Activated naive CD4-positive, alpha-beta T cell treated with anti-CD3 and anti-CD28 coated beads, Interleukin-2, amount 50 U/mL, for 72 hours (primary cell): ENCODE data around the gene MLXIP. TPM values are rescaled to one million over a fixed set of nuclear protein-coding genes. Genes with fewer than 3 reads are reported as not detected.

Experiments
- ATAC-seq, 2 donors: fragments of 150-1000 bp; cut with Tn5 transposase; 2 replicates each; pipeline ENCODE4 v1.10.0; 2021; ENCODE audit warnings: mild to moderate bottlenecking in 2 of 2, moderate library complexity in 2 of 2
- DNase-seq, 2 donors: peaks; one replicate each; pipeline ENCODE4 v3.0.0; 2021 to 2022; ENCODE audit warnings: low spot score in 2 of 2
- H3K27ac Mint-ChIP-seq, 2 donors: one replicate each; pipeline ENCODE4 v1.8.0; 2022; ENCODE audit warnings: mild to moderate bottlenecking in 2 of 2, mixed read lengths in 2 of 2
- H3K36me3 Mint-ChIP-seq, 2 donors: one replicate each; pipeline ENCODE4 v1.8.0; 2022; ENCODE audit warnings: mixed read lengths in 2 of 2
- H3K9me3 Mint-ChIP-seq, 2 donors: one replicate each; pipeline ENCODE4 v1.8.0; 2022; ENCODE audit warnings: mixed read lengths in 2 of 2
- total RNA-seq, 2 donors: library from RNA; stranded (reverse); gene quantifications; one replicate each; pipeline ENCODE4 v1.2.3, GENCODE V29; 2022

MLXIP gene
- total RNA-seq, 2 donors from 2014 or later: 34.9 to 36.0 TPM

DNA sequence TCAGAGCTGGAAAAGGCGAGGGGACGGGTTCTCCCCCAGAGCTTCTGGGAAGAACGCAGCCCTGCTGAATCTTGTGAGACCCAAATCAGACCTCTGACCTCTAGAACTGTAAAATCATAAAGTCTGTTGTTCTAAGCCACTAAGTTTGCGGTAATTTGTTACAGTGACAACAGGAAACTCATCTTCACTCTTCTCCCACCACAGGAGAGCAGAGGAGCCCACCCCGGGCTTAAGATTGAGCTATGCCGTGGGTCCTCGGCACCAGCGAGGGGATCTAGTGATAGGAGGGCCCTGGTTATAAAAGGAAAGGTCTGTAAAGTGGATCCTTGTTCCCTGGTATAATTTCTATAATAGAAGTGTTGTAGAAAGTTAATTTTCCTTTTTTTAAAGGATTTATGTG is 7.6 kb downstream of the MLXIP start:
- ATAC-seq (no peak), DNase-seq (no peak)
- Mint-ChIP-seq H3K27ac (peak overlapping the region in 1 of 2 donors; percentile 48), H3K36me3 (peaks cover 14 to 23% of the 10 kb centered on the region in 2 donors), H3K9me3 (no peaks in the 10 kb centered on the region)

DNA sequence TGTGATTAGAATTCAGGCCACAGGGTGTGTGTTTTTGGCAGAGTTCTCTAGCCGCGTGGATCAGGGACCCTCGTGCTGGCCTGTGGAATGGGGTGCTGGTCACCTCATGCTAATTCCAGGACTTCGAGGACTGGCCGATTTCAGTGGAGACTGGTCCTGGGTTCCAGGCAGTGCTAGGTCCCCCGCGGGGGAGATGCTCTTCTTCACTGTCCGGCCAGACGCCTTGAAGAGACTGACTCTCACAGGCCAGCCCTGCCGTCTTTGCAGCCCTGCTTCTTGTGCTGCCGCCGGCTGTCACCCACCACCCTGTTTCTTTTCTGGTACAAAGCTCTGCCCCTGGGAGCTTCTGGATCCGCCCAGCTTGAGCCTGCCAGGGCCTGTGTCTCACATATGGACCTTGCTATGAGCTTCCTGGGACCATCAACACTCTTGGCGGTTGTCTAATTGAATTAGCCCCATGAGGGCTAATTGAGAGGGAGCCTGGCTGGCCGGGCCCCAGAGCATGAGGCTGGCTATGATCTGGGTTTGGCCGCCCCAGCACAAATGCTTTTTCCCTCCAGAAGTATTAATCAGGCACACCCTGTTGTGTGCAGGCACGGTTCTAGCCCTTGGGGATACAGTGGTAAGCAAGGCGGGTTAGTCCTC is 8.2 kb downstream of the MLXIP start:
- no peak for DNase-seq
- ATAC-seq: no peak
- no peaks in the 10 kb centered on the region for H3K9me3 Mint-ChIP-seq
- peaks cover 14 to 23% of the 10 kb centered on the region in 2 donors for H3K36me3 Mint-ChIP-seq
- peak overlapping the region in 1 of 2 donors; percentile 12 for H3K27ac Mint-ChIP-seq

DNA sequence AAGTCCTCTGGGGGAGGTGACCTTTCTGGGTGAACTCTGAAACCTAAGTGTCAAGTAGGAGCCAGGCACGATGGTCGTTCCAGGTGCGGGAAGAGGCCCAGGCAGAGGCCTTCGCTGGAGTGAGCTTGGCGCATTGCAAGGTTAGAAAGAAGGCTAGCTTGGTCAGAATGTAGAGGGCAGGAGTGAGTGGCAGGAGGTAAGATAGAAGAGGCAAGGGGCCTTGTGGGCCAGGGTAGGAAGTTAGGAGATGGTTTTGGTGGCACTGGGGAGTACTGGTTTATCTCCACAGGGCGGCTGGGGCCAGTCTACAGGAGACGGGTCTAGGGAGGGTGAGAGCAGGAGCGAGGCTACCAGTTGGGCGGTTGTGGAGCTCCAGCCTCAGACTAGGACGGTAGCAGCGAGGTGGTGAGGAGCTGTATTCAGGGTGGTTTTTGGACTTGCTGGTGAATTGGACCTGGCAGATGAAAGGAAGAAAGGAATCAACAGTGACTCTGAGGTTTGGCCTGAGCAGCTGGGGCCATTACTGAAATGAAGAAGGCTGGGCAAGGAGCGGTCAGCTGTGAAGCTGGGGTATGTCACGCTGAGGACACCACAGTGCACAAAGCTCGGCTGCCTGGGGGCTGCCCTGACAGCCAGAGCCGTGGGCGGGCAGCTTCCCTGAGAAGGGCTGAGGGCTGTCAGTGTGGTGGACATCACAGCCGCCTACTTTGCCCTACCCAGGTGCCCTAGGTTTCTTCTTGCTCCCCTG is 9.0 kb downstream of the MLXIP start:
- no peak for DNase-seq
- Mint-ChIP-seq H3K9me3 (no peaks in the 10 kb centered on the region), H3K36me3 (peaks cover 14 to 23% of the 10 kb centered on the region in 2 donors), H3K27ac (no peak overlapping the region)
- no peak for ATAC-seq

DNA sequence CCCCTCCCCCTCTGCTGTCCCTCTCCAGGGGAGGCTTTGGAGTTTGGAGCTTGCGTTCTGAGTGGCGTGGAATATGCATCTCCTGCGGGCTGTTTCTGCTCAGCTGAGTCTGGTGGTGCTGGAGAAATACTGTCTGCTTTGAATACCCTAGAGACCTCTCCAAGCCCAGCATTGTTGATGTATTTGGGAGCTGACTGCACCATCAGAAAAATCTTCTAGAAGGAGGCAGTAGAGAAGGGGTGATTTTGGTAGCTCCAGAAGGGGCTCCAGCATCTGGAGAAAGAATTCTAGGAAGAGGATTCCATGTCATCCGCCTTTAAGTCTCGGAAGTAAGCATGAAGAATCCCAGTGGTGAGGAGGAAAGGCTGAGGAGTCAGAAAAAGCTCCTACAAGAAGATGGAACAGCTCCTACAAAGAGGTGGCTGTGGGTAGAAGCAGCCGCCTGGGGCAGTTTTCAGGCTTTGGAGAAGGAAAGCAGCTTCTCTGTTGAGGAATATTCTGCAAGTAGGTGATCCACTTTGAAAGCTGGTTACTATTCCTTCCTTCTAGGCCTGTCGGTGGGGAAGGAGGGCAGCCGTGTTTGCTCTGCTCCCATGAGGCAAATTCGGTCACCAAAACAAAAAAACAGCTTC is 9.7 kb downstream of the MLXIP start:
- ATAC-seq (no peak), DNase-seq (no peak)
- no peaks in the 10 kb centered on the region for H3K9me3 Mint-ChIP-seq
- H3K36me3 Mint-ChIP-seq: peaks cover 14 to 23% of the 10 kb centered on the region in 2 donors
- peak overlapping the region in 1 of 2 donors; percentile 89 for H3K27ac Mint-ChIP-seq

DNA sequence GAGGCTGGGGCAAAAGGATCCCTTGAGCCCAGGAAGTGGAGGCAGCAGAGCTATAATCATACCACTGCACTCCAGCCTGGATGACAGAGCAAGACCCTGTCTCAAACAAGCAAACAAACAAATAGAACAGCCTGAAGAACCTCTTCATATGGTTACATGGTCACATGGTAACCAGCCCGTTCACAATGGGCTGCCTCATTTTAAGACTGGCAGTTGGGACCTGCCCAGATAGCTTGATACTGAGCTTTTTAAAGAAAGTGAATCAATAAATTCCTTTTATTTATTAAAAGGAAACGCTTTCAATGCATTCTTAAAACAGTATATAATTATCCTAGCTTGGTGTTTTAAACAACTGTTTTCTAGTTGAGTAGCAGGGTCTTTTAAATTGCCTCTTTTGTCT is 10.5 kb downstream of the MLXIP start:
- Mint-ChIP-seq H3K27ac (no peak overlapping the region), H3K9me3 (no peaks in the 10 kb centered on the region), H3K36me3 (peaks cover 7 to 17% of the 10 kb centered on the region in 2 donors)
- DNase-seq: no peak
- no peak for ATAC-seq

DNA sequence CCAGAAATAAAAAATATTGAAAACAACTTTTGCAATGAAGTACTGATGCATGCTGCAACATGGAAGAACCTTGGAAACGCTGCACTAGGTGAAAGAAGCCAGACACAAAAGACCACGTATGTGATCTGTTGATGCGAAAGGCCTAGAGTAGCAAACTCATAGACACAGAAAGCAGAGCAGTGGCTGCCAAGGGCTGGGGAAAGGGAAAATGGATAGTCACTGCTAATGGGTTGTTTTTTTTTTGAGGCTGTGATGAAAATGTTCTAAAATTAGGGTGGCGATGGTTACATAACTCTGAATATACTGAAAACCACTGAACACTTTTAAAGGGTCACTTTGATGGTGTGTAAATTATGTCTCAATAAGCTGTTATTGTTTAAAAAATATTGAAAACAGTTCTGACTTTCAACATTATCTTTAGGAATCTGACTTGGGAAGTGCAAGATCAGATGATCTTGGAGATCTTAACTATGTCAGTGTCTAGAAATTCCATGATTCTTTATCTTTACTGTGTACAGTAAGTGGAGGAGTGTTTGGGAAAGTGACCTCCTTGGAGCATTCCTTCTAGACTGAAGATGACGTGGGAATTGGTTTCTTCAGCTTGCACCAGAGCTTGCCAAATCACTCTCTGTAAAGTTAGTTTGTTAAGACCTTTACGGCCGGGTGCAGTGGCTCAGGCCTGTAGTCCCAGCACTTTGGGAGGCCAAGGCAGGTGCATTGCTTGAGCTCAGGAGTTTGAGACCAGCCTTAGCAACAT is 12.4 kb downstream of the MLXIP start:
- Mint-ChIP-seq H3K9me3 (no peaks in the 10 kb centered on the region), H3K27ac (peak overlapping the region in 1 of 2 donors; percentile 25), H3K36me3 (peaks cover 0 to 5% of the 10 kb centered on the region in 2 donors)
- ATAC-seq: no peak
- no peak for DNase-seq

DNA sequence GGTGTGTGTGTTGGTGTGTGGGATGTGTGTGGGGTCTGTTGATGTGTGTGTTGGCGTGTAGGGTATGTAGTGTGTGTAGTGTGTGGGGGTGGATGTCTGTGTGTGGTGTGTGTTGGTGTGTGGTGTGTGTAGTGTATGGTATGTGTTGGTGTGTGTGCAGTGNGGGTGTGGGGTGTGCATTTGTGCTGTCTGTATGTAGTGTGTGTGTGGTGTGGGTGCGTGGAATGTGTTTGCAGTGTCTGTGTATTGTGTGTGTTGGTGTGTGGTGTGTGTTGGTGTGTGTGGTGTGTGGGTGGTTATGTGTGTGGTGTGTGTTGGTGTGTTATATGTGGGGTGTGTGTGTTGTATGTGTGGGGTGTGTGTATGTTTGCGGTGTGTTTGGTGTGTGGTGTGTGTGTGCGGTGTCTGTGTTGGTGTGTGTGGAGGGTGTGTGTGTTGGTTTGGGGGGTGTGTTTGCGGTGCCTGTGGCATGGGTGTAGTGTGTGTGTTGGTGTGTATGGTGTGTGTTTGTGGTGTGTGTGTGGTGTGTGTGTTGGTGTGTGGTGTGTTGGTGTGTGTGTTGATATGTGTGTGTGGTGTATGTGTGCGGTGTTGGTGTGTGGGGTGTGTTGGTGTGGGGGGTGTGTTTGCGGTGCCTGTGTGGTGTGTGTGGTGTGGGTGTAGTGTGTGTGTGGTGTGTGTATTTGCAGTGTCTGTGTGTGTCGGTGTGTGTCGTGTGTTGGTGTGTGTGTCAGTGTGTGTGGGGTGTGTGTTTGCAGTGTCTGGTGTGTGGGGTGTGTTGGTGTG is 14.7 kb downstream of the MLXIP start:
- ATAC-seq (no peak), DNase-seq (no peak)
- no peak overlapping the region for H3K27ac Mint-ChIP-seq
- H3K36me3 Mint-ChIP-seq: no peaks in the 10 kb centered on the region
- no peaks in the 10 kb centered on the region for H3K9me3 Mint-ChIP-seq

DNA sequence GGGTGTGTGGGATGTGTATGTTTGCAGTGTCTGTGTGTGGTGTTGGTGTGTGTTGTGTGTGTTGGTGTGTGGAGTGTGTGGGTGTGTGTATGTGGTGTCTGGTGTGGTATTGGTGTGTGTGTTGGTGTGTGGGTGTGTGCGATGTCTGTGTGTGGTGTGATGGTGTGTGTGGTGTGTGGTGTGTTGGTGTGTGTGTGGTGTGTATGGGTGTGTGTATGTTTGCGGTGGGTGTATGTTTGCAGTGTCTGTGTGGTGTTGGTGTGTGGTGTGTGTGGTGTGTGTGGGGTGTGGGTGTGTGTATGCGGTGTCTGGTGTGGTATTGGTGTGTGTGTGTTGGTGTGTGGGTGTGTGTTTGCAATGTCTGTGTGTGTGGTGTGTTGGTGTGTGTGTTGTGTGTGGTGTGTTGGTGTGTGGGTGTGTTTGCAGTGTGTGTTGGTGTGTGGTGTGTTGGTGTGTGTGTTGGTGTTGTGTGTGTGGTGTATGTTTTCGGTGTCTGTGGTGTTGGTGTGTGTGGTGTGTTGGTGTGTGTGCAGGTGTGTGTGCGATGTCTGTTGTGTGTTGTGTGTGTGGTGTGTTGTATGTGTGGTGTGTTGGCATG is 15.7 kb downstream of the MLXIP start:
- ATAC-seq: no peak
- Mint-ChIP-seq H3K27ac (no peak overlapping the region), H3K36me3 (no peaks in the 10 kb centered on the region), H3K9me3 (no peaks in the 10 kb centered on the region)
- no peak for DNase-seq

DNA sequence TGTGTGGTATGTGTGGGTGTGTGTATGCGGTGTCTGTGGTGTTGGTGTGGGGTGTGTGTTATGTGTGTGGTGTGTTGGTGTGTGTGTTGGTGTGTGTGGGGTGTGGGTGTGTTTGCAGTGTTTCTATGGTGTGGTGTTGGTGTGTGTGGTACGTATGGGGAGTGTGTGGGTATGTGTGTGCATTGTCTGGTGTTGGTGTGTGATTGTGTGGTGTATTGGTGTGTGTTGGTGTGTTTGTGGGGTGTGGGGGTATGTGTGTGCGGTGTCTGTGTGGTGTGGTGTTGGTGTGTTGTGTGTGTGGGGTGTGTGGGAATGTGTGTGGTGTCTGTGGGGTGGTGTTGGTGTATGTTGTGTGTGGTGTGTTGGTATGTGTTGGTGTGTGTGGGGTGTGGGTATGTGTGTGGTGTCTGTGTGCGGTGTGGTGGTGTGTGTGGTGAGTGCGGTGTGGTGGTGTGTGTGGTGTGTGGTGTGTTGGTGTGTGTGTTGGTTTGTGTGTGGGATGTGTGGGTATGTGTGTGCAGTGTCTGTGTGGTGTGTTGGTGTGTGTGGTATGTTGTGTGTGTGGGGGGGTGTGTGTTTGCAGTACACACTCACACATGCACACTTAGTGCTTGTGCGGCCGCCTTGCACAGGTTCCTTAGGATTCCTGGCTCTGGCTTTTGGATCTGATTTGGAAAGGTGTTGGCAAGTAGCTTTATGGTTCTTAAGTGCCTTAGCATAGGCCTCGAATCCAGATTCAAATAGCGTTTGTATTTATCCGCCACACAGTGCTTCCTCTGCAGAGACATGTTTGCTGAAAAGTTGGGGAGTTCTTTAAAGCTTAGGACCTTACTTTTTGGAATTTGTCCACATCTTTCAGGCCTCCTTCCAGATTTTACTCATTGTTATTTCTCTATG is 16.4 kb downstream of the MLXIP start:
- peak; percentile 10 to 20 for ATAC-seq
- no peaks in the 10 kb centered on the region for H3K9me3 Mint-ChIP-seq
- no peak overlapping the region for H3K27ac Mint-ChIP-seq
- no peaks in the 10 kb centered on the region for H3K36me3 Mint-ChIP-seq
- no peak for DNase-seq

DNA sequence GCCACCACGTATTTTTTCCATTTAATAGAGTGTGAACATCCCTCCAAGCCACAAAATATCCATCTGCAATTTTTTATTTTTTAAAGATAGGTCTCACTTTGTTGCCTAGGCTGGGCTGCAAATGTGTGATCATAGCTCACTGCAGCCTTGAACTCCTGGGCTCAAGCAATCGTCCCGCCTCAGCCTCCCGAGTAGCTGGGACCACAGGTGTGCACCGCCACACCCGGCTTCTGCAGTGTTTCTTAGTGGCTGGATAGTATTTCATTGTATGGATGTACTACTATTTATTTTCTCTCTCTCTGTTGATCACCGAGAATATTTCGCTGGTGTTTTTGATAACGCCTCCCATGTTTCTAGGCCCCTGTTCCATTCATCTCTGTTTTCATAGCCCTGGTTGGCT is 17.5 kb downstream of the MLXIP start:
- ATAC-seq (no peak), DNase-seq (no peak)
- Mint-ChIP-seq H3K36me3 (peaks cover 0 to 5% of the 10 kb centered on the region in 2 donors), H3K27ac (peak overlapping the region in 1 of 2 donors; percentile 17), H3K9me3 (no peaks in the 10 kb centered on the region)

DNA sequence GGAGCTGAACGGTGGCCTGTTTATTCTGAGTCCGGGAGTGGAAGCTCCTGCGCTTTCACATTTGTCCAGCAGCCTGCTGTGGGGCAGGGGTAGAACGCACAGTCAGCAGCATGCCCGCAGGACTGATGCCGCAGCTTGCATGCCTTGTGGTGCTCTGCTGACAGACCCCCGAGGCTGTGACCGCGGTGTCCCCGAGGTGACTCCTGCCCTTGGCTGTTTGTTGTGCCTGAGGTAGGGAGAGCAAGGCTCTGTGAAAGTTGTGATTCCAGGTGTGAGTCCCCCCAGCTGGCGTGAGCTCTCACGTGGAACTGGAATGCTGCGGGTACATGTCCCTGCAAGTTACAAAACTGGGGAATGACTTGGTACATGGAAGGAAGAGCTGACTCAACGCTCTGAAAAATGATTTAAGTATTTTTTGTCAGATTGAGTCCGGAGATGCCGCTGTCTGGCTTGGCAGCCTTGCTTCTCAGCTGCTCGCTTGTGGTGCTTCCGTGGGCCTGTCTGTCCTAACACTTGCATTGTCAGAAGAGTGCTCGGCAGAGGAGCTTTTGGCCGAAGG is 18.1 kb downstream of the MLXIP start:
- no peaks in the 10 kb centered on the region for H3K9me3 Mint-ChIP-seq
- H3K27ac Mint-ChIP-seq: peak overlapping the region in 1 of 2 donors; percentile 17
- H3K36me3 Mint-ChIP-seq: peaks cover 0 to 7% of the 10 kb centered on the region in 2 donors
- ATAC-seq (no peak), DNase-seq (no peak)

DNA sequence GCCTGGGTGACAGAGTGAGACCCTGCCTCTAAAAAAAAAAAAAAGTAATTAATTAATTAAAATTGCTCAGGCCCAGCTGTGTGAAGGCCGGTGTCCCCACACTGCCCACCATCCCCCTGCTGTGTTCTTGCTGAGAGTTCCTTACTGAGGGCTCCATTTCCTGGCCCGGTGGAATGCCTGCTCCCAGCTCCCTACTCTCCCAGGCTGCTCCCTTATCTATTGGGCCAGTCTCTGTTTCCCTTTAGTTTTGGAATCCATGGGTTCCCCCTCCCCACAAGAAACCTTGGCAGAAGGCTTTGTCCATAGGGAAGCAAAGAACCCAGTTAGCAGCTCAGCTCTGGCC is 19.0 kb downstream of the MLXIP start:
- no peaks in the 10 kb centered on the region for H3K9me3 Mint-ChIP-seq
- H3K36me3 Mint-ChIP-seq: peaks cover 0 to 16% of the 10 kb centered on the region in 2 donors
- peak overlapping the region; percentile 15 to 58 for H3K27ac Mint-ChIP-seq
- ATAC-seq (peak in 1 of 2 donors; percentile 2), DNase-seq (no peak)

DNA sequence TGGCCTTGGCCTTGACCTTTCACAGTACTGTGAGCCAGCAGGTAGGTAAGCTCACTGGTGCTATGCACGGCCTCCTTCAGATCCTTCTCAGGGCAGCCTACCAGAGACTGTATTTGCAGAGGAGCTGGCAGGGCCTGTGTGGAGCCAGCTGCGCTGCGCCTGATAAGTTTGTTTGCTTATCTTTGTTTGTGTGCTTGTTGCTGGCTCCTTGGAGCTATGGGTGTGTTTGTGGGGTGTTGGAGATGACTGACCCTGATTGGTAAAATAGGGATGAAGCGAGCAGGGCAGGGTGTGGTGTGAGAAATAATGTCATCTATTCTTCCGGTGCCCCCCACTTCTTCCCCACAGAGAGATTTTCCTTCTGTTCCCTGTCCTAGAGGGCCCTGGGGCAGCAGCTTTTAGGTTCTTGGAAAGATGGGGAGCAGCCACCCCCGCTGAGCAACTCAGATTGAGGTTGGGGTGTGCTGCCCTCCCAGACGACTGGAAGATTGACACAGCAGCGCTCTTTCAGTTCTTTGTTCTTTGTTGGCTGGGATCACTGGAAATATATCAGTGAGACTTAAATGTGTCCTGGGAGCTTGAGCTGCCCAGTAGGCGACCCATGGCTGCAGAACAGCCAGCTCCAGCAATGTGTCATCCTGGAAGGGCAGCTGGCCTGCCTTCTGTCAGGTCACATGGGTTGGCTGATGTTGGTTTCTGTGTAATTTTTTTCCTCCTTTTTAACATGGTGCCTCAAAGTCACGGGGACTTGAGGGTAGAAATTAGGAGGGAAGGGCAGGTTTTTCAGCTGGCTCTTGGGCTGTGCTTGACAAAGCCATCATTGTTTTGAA is 19.6 kb downstream of the MLXIP start:
- H3K27ac Mint-ChIP-seq: peak overlapping the region; percentile 15 to 76
- ATAC-seq (peak; percentile 39 to 42), DNase-seq (no peak)
- H3K9me3 Mint-ChIP-seq: no peaks in the 10 kb centered on the region
- peaks cover 0 to 17% of the 10 kb centered on the region in 2 donors for H3K36me3 Mint-ChIP-seq

DNA sequence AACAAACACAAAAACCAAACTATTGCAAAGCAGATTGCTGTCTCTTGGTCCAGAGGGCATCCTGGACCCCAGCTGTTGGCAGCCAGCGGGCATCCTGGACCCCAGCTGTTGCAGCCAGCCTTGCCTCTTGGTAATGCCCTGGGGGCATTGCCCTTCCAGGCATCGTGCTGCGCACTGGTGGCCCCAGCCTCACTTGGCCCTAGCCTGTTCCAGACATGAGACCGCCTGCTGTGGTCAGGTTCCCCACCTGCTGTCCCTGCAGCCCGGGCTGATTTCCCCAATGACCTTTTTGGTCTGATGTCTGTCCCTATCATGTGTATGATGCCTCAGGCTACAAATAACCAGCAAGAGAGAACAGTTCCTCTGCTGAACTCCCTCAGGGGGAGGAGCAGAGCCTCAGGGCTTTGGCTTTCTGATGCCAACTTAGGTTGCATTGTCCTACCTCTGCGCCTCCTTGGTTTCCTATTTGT is 20.8 kb downstream of the MLXIP start:
- H3K9me3 Mint-ChIP-seq: no peaks in the 10 kb centered on the region
- peak overlapping the region in 1 of 2 donors; percentile 15 for H3K27ac Mint-ChIP-seq
- H3K36me3 Mint-ChIP-seq: peaks cover 0 to 17% of the 10 kb centered on the region in 2 donors
- ATAC-seq (peak in 1 of 2 donors; percentile 28), DNase-seq (no peak)
